ENCODE data around the gene POR. TPM values are rescaled to one million over a fixed set of nuclear protein-coding genes. Genes with fewer than 3 reads are reported as not detected.
"Not testable (repeated sequence)": the region's sequence is repeated elsewhere in the genome, so short reads cannot be mapped to it uniquely, and the experiment has no call there.

Gene POR
- total RNA-seq, 4 donors from 2014 or later, result 66.6 to 244 (median 107) TPM

GRCh38 chr7:75868153-75868552, 46.8 kb upstream of the POR start:
- Histone ChIP-seq H3K27me3 (no peaks in the 10 kb centered on the region), H3K27ac (no peak overlapping the region), H3K4me3 (no peak overlapping the region), H3K9me3 (no peaks in the 10 kb centered on the region), H3K4me1 (peaks cover 0 to 11% (median 0%) of the 10 kb centered on the region in 4 donors), H3K36me3 (no peaks in the 10 kb centered on the region)
- TF ChIP-seq, protein P1, sequence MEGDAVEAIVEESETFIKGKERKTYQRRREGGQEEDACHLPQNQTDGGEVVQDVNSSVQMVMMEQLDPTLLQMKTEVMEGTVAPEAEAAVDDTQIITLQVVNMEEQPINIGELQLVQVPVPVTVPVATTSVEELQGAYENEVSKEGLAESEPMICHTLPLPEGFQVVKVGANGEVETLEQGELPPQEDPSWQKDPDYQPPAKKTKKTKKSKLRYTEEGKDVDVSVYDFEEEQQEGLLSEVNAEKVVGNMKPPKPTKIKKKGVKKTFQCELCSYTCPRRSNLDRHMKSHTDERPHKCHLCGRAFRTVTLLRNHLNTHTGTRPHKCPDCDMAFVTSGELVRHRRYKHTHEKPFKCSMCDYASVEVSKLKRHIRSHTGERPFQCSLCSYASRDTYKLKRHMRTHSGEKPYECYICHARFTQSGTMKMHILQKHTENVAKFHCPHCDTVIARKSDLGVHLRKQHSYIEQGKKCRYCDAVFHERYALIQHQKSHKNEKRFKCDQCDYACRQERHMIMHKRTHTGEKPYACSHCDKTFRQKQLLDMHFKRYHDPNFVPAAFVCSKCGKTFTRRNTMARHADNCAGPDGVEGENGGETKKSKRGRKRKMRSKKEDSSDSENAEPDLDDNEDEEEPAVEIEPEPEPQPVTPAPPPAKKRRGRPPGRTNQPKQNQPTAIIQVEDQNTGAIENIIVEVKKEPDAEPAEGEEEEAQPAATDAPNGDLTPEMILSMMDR (IDR thresholded peaks at IDR 0.05), result no peak
- no peak for TF ChIP-seq EP300 (IDR thresholded peaks at IDR 0.05)
- no peak for TF ChIP-seq POLR2A (IDR thresholded peaks at IDR 0.05)
- 91 to 96% methylated on average over 2 of the region's 2 CpGs for WGBS, 2 donors
- DNase-seq (ENCODE audit: low spot score in 2 of 2), result no peak

GRCh38 chr7:75869776-75870379, 45.1 kb upstream of the POR start:
- WGBS, 2 donors, result 76 to 80% methylated on average over 7 of the region's 7 CpGs
- Histone ChIP-seq H3K36me3 (no peaks in the 10 kb centered on the region), H3K27ac (no peak overlapping the region), H3K4me3 (no peak overlapping the region), H3K9me3 (no peaks in the 10 kb centered on the region), H3K4me1 (peaks cover 0 to 11% (median 0%) of the 10 kb centered on the region in 4 donors), H3K27me3 (no peaks in the 10 kb centered on the region)
- no peak for DNase-seq (ENCODE audit: low spot score in 2 of 2)
- TF ChIP-seq, protein P1 (IDR thresholded peaks at IDR 0.05), result no peak
- TF ChIP-seq POLR2A (IDR thresholded peaks at IDR 0.05), result no peak
- TF ChIP-seq EP300 (IDR thresholded peaks at IDR 0.05), result no peak

GRCh38 chr7:75870557-75871161, 44.3 kb upstream of the POR start:
- H3K4me3 ChIP-seq, result no peak overlapping the region
- no peak for DNase-seq (ENCODE audit: low spot score in 2 of 2)
- no peaks in the 10 kb centered on the region for H3K36me3 ChIP-seq
- no peak for TF ChIP-seq POLR2A (IDR thresholded peaks at IDR 0.05)
- no peak for TF ChIP-seq EP300 (IDR thresholded peaks at IDR 0.05)
- TF ChIP-seq, protein P1 (IDR thresholded peaks at IDR 0.05), result no peak
- no peaks in the 10 kb centered on the region for H3K27me3 ChIP-seq
- 83 to 84% methylated on average over 9 of the region's 9 CpGs for WGBS, 2 donors
- no peaks in the 10 kb centered on the region for H3K9me3 ChIP-seq
- H3K4me1 ChIP-seq, result peaks cover 0 to 11% (median 0%) of the 10 kb centered on the region in 4 donors
- no peak overlapping the region for H3K27ac ChIP-seq

- no peaks in the 10 kb centered on the region for H3K36me3 ChIP-seq
- H3K27ac ChIP-seq, result peak overlapping the region in 1 of 4 donors; percentile 33
- no peak for DNase-seq (ENCODE audit: low spot score in 2 of 2)
- TF ChIP-seq POLR2A (IDR thresholded peaks at IDR 0.05) (no peak), EP300 (IDR thresholded peaks at IDR 0.05) (peak in 1 of 2 donors; percentile 8)
- H3K27me3 ChIP-seq, result no peaks in the 10 kb centered on the region
- H3K4me3 ChIP-seq, result no peak overlapping the region
- H3K9me3 ChIP-seq, result no peaks in the 10 kb centered on the region
- WGBS, 2 donors, result 57 to 62% methylated on average over 13 of the region's 13 CpGs
- H3K4me1 ChIP-seq, result no peaks in the 10 kb centered on the region
These were observed 42.7 kb upstream of the POR start for GRCh38 chr7:75872073-75872782.

DNA sequence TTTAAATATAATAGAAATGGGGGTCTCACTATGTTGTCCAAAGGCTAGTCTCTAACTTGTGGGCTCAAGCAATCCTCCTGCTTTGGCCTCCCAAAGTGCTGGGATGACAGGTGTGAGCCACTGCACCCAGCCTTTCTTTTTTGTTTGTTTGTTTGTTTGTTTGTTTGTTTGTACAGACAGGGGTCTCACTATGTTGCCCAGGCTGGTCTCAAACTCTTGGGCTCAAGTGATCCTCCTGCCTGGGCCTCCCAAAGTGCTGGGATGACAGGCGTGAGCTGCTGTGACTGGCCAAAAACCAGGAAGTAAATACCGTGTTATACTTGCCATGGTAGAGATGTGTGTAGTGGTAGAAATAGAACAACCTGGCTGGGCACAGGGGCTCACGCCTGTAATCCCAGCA, 40.8 kb upstream of the POR start:
- H3K4me3 ChIP-seq; DNase-seq (ENCODE audit: low spot score in 2 of 2); H3K27ac ChIP-seq; H3K4me1 ChIP-seq; H3K36me3 ChIP-seq; H3K9me3 ChIP-seq; H3K27me3 ChIP-seq: not testable (repeated sequence)
- WGBS, 2 donors, result 80 to 94% methylated on average over 3 of the region's 3 CpGs
